RWPE1 (cell line): ENCODE measurements around the gene TNFSF11.

Experiments
- CTCF ChIA-PET: fragments of 350-600 bp; sonication (Branson Sonifier 250); formaldehyde crosslinking; extraction: SDS; loops from one replicate; lab custom pipeline; 2021; lab: Yijun Ruan, JAX
- POLR2A ChIA-PET: fragments of 400-600 bp; formaldehyde crosslinking; extraction: SDS; loops from one replicate; lab custom pipeline; 2020; ENCODE audit warnings: antibody characterized with exemption; ENCODE audit not compliant: low non-redundant PET; lab: Yijun Ruan, JAX
- DNase-seq: peaks from one replicate; pipeline ENCODE4 v3.0.0; 2012; ENCODE audit warnings: low spot score
- H3K27ac ChIP-seq: fragments of 450-650 bp; 2 replicates; pipeline ENCODE4 v1.5.1; 2017
- TF ChIP-seq, protein P1 (sequence below): fragments of 450-650 bp; conservative IDR thresholded peaks from 2 replicates; pipeline ENCODE4 v1.5.1; 2017; ENCODE audit warnings: low read depth, mild to moderate bottlenecking

TNFSF11 gene

GRCh38 chr13:42533336-42533591 is 40.7 kb upstream of the TNFSF11 start:
- TF ChIP-seq, protein P1, sequence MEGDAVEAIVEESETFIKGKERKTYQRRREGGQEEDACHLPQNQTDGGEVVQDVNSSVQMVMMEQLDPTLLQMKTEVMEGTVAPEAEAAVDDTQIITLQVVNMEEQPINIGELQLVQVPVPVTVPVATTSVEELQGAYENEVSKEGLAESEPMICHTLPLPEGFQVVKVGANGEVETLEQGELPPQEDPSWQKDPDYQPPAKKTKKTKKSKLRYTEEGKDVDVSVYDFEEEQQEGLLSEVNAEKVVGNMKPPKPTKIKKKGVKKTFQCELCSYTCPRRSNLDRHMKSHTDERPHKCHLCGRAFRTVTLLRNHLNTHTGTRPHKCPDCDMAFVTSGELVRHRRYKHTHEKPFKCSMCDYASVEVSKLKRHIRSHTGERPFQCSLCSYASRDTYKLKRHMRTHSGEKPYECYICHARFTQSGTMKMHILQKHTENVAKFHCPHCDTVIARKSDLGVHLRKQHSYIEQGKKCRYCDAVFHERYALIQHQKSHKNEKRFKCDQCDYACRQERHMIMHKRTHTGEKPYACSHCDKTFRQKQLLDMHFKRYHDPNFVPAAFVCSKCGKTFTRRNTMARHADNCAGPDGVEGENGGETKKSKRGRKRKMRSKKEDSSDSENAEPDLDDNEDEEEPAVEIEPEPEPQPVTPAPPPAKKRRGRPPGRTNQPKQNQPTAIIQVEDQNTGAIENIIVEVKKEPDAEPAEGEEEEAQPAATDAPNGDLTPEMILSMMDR, result no peak
- POLR2A ChIA-PET, result no interaction called here
- DNase-seq, result no peak
- no peak overlapping the region for H3K27ac ChIP-seq
- CTCF ChIA-PET, result no interaction called here

GRCh38 chr13:42534785-42535184 is 39.2 kb upstream of the TNFSF11 start:
- TF ChIP-seq, protein P1, result no peak
- H3K27ac ChIP-seq, result no peak overlapping the region
- POLR2A ChIA-PET, result no interaction called here
- CTCF ChIA-PET, result no interaction called here
- no peak for DNase-seq

GRCh38 chr13:42538996-42539395 is 35.0 kb upstream of the TNFSF11 start:
- H3K27ac ChIP-seq, result no peak overlapping the region
- ChIA-PET POLR2A (no interaction called here), CTCF (interaction anchor here (1.4 kb wide), 1 partner anchor 147 kb away, joined by 3 read pairs; no protein-coding TSS in a partner anchor)
- TF ChIP-seq, protein P1, result no peak
- DNase-seq, result no peak

GRCh38 chr13:42539670-42540069 is 34.3 kb upstream of the TNFSF11 start:
- CTCF ChIA-PET, result interaction anchor here (1.4 kb wide), 1 partner anchor 148 kb away, joined by 3 read pairs; no protein-coding TSS in a partner anchor

DNA sequence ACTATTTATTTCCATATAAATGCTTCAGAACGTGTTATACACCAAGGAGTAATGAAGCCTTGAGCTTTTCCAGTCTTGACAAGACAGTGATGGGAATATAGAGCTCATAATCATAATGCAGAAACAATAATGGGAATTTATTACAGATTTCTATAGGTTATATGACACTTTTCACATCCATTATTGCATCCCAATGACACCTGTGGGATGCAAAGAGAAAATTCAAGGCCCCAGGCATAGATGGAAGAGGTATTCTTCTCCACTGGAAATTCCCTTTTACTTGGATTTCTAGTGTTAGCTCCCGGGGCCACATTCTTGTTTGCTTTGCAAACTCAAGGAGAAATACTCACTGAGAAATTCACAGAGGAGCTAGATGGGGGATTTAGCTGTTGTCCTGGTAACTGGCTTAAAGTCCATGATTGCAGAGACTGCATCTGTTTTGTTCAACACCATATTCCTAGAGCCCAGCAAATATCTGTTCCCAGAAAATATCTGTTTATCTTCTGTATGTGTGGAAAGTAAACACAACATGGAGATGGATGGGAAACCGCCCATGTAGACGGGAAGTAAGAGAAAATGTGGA is 30.6 kb upstream of the TNFSF11 start:
- no peak for DNase-seq
- ChIA-PET CTCF (no interaction called here), POLR2A (no interaction called here)
- no peak overlapping the region for H3K27ac ChIP-seq
- TF ChIP-seq, protein P1, result no peak

More at GRCh38 chr13:42539670-42540069, 34.3 kb upstream of the TNFSF11 start:
- POLR2A ChIA-PET, result no interaction called here
- TF ChIP-seq, protein P1, result no peak
- no peak overlapping the region for H3K27ac ChIP-seq
- DNase-seq, result peak; percentile 67

- DNase-seq, result no peak
- TF ChIP-seq, protein P1, result no peak
- POLR2A ChIA-PET, result no interaction called here
- no peak overlapping the region for H3K27ac ChIP-seq
- CTCF ChIA-PET, result no interaction called here
These were observed 29.6 kb upstream of the TNFSF11 start for GRCh38 chr13:42544246-42544926.
